SK-N-SH (cell line): ENCODE results near the gene CNPPD1. TPM values are rescaled to one million over a fixed set of nuclear protein-coding genes. Genes with fewer than 3 reads are reported as not detected.

Source experiments
- CTCF ChIA-PET: fragments of 300-600, 350-600 bp; formaldehyde crosslinking; extraction: SDS; loops from one replicate; lab custom pipeline; 2021; lab: Yijun Ruan, JAX
- POLR2A ChIA-PET: fragments of 350-600 bp; sonication (Branson Sonifier 250); formaldehyde crosslinking; extraction: SDS; loops from one replicate; lab custom pipeline; 2020; ENCODE audit warnings: antibody characterized with exemption, inconsistent platforms; lab: Yijun Ruan, JAX
- DNase-seq: peaks from one replicate; pipeline ENCODE4 v3.0.0; 2012
- H2AFZ ChIP-seq: fragments of 200-600 bp; sonication (generic); 2 replicates; pipeline ENCODE4 v1.8.1; 2016; ENCODE audit warnings: antibody characterized with exemption, mild to moderate bottlenecking, low read depth
- H3F3A ChIP-seq: fragments of 200-600 bp; sonication (generic); replicated peaks from 2 replicates; pipeline ENCODE3; 2016; ENCODE audit warnings: antibody characterized with exemption, mild to moderate bottlenecking; ENCODE audit not compliant: insufficient read depth
- H3K27ac ChIP-seq, 2 experiments: fragments of 200-500 bp in 1 of 2; fragments of 200-600 bp in 1 of 2; sonication (Bioruptor generic) in 1 of 2; sonication (generic), shearing (Covaris generic) in 1 of 2; 2 replicates each; pipeline versions ENCODE4 v1.5.1 to v1.6.1; 2014 to 2016; ENCODE audit warnings: low read depth in 2 of 2, inconsistent platforms in 1 of 2, low read length in 1 of 2, mild to moderate bottlenecking in 1 of 2, mixed read lengths in 1 of 2
- H3K27me3 ChIP-seq: fragments of 200-600 bp; sonication (generic), shearing (Covaris generic); 2 replicates; pipeline ENCODE4 v1.6.1; 2016; ENCODE audit warnings: mixed run types; ENCODE audit not compliant: insufficient read depth
- H3K36me3 ChIP-seq, 2 experiments: fragments of 200-500 bp in 1 of 2; fragments of 200-600 bp in 1 of 2; sonication (Bioruptor generic) in 1 of 2; sonication (generic) in 1 of 2; replicated peaks in 1 of 2; 2 replicates each; pipeline versions ENCODE3 to v1.5.1; 2014 to 2016; ENCODE audit warnings: low read length in 1 of 2, mild to moderate bottlenecking in 1 of 2; ENCODE audit not compliant: insufficient read depth in 2 of 2, control insufficient read depth in 1 of 2
- H3K4me1 ChIP-seq, 2 experiments: fragments of 200-500 bp in 1 of 2; fragments of 200-600 bp in 1 of 2; sonication (Bioruptor generic) in 1 of 2; sonication (generic), shearing (Covaris generic) in 1 of 2; 2 replicates each; pipeline versions ENCODE4 v1.5.1 to v1.6.1; 2014 to 2016; ENCODE audit warnings: low read depth in 1 of 2, low read length in 1 of 2, mixed run types in 1 of 2; ENCODE audit not compliant: insufficient read depth in 2 of 2, control insufficient read depth in 1 of 2
- H3K4me2 ChIP-seq: fragments of 200-600 bp; sonication (generic), shearing (Covaris generic); 2 replicates; pipeline ENCODE4 v1.6.1; 2017; ENCODE audit warnings: mixed run types
- H3K4me3 ChIP-seq, 2 experiments: fragments of 200-500 bp in 1 of 2; fragments of 200-600 bp in 1 of 2; sonication (Bioruptor generic) in 1 of 2; sonication (generic), shearing (Covaris generic) in 1 of 2; 2 replicates each; pipeline versions ENCODE4 v1.5.1 to v1.8.1; 2014 to 2016; ENCODE audit warnings: low read depth in 2 of 2, inconsistent platforms in 1 of 2, low read length in 1 of 2, mild to moderate bottlenecking in 1 of 2, mixed read lengths in 1 of 2, moderate library complexity in 1 of 2
- H3K79me2 ChIP-seq: fragments of 200-600 bp; sonication (generic); 2 replicates; pipeline ENCODE4 v1.8.1; 2017; ENCODE audit warnings: mild to moderate bottlenecking; ENCODE audit not compliant: insufficient read depth
- H3K9ac ChIP-seq: fragments of 200-600 bp; sonication (generic); 2 replicates; pipeline ENCODE4 v1.6.1; 2017; ENCODE audit warnings: mixed run types
- H3K9me2 ChIP-seq: fragments of 200-600 bp; sonication (generic); 2 replicates; pipeline ENCODE4 v1.6.1; 2017; ENCODE audit warnings: mixed run types
- H3K9me3 ChIP-seq: fragments of 200-600 bp; sonication (generic); 2 replicates; pipeline ENCODE4 v1.6.1; 2017; ENCODE audit warnings: mixed run types, mild to moderate bottlenecking, moderate library complexity
- H4K20me1 ChIP-seq: fragments of 200-600 bp; sonication (generic); 2 replicates; pipeline ENCODE4 v1.6.1; 2017; ENCODE audit warnings: mild to moderate bottlenecking, mixed run types; ENCODE audit not compliant: insufficient read depth
- CHD2 ChIP-seq: fragments of 150-350 bp; IDR thresholded peaks from 2 replicates; pipeline ENCODE4 v1.6.1; 2018; ENCODE audit warnings: low read length; ENCODE audit not compliant: partially characterized antibody
- ELF1 ChIP-seq: IDR thresholded peaks from 2 replicates; pipeline ENCODE4 v1.4.0; 2012
- FOSL2 ChIP-seq: IDR thresholded peaks from 2 replicates; pipeline ENCODE4 v1.4.0; 2012; ENCODE audit warnings: low read depth, mild to moderate bottlenecking, moderate library complexity, borderline replicate concordance
- GABPA ChIP-seq: IDR thresholded peaks from 2 replicates; pipeline ENCODE4 v1.4.0; 2012; ENCODE audit warnings: low read depth, mild to moderate bottlenecking
- MEF2A ChIP-seq: IDR thresholded peaks from 2 replicates; pipeline ENCODE4 v1.4.0; 2012; ENCODE audit warnings: low read depth, borderline replicate concordance
- MXI1 ChIP-seq: IDR thresholded peaks from 2 replicates; pipeline ENCODE4 v1.6.1; 2012; ENCODE audit warnings: mild to moderate bottlenecking, low read depth, low read length, improper control_type of control experiment
- NRF1 ChIP-seq: IDR thresholded peaks from 2 replicates; pipeline ENCODE4 v1.6.1; 2012; ENCODE audit warnings: low read depth, mild to moderate bottlenecking, low read length
- RAD21 ChIP-seq: IDR thresholded peaks from 2 replicates; pipeline ENCODE4 v1.6.1; 2012; ENCODE audit warnings: mild to moderate bottlenecking, low read length
- SIN3A ChIP-seq: IDR thresholded peaks from 2 replicates; pipeline ENCODE4 v1.6.1; 2012; ENCODE audit warnings: low read depth, mild to moderate bottlenecking, low read length, moderate library complexity, borderline replicate concordance
- SMC3 ChIP-seq: IDR thresholded peaks from 2 replicates; pipeline ENCODE4 v1.6.1; 2012; ENCODE audit warnings: low read depth, low read length, improper control_type of control experiment
- TEAD4 ChIP-seq: IDR thresholded peaks from 2 replicates; pipeline ENCODE4 v1.4.0; 2012; ENCODE audit warnings: mild to moderate bottlenecking, borderline replicate concordance; ENCODE audit not compliant: insufficient read depth
- YY1 ChIP-seq: IDR thresholded peaks from 2 replicates; pipeline ENCODE4 v1.4.0; 2012; ENCODE audit warnings: low read depth, mild to moderate bottlenecking
- WGBS: methylation state at CpG from one replicate; pipeline ENCODE4 v1.1.6; 2017; ENCODE audit warnings: low lambda C conversion rate; 5-methylcytosine and 5-hydroxymethylcytosine counted together
- polyA plus RNA-seq, 3 experiments: library from polyadenylated mRNA; depleted of rRNA; stranded (reverse); fragments of >200 nt; gene quantifications; 2 replicates each; pipeline ENCODE4 v1.2.3, GENCODE V29; 2012
- TF ChIP-seq, protein P1 (sequence below): fragments of 150-350 bp; IDR thresholded peaks from 2 replicates; pipeline ENCODE4 v1.6.1; 2016; ENCODE audit warnings: mild to moderate bottlenecking, low read depth, low read length
- TF ChIP-seq, protein P2 (sequence below): IDR thresholded peaks from 2 replicates; pipeline ENCODE4 v1.6.1; 2012; ENCODE audit warnings: mild to moderate bottlenecking, low read depth, low read length, moderate library complexity
- TF ChIP-seq, protein P3 (sequence below): IDR thresholded peaks from 2 replicates; pipeline ENCODE4 v1.4.0; 2012; ENCODE audit warnings: low read depth, borderline replicate concordance
- TF ChIP-seq, protein P4 (sequence below): fragments of 200-600 bp; sonication (generic); IDR thresholded peaks from 2 replicates; pipeline ENCODE4 v1.6.1; 2017; ENCODE audit warnings: antibody characterized with exemption, mild to moderate bottlenecking, moderate library complexity
- TF ChIP-seq, protein P5 (sequence below): IDR thresholded peaks from 2 replicates; pipeline ENCODE4 v1.4.0; 2012; ENCODE audit warnings: low read depth

Gene CNPPD1
- polyA plus RNA-seq, 1 of the 3 experiments (the other 2 are of a cell fraction): 75.9 TPM

DNA sequence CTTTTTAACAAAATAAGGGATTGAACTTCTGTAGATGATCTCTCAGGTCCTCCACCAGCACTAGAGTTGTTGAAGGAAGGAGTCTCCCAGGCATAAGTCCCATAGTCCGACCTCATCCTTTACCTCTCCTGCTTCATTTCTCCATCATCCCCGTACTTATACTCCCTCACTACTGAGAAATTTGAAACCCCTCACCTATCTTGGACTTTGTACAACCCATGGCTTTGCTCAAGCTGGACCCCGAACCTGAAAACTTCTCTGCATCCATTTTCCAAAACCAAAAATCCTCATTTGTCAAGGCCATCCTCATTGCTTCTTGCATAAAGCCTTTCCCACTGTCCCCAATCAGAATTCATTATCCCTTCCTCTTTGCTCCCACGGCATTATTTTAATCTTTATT, 15.6 kb downstream of the CNPPD1 start:
- Histone ChIP-seq H3K9ac (peak overlapping the region; percentile 81), H3K4me1 (peaks cover 0 to 11% of the 10 kb centered on the region in 2 experiments; a peak in 1 of 4 replicates), H3K27me3 (no peaks in the 10 kb centered on the region), H3K4me3 (peak overlapping the region; percentile 69 to 75), H3K36me3 (peaks cover 0 to 13% of the 10 kb centered on the region in 2 experiments), H4K20me1 (no peaks in the 10 kb centered on the region), H3K79me2 (peaks cover 2% of the 10 kb centered on the region; the same call in 1 of the 2 replicates), H3K9me2 (no peaks in the 10 kb centered on the region), H3K9me3 (no peaks in the 10 kb centered on the region), H3K27ac (peak overlapping the region; percentile 90 to 99; a peak in 3 of 4 replicates), H3K4me2 (peak overlapping the region; percentile 97), H3F3A (peaks cover 12% of the 10 kb centered on the region), H2AFZ (peak overlapping the region; percentile 78; the same call in 1 of the 2 replicates)
- no peak for DNase-seq
- no peak for TF ChIP-seq TEAD4
- TF ChIP-seq YY1: no peak
- TF ChIP-seq FOSL2: no peak
- TF ChIP-seq, protein P1, sequence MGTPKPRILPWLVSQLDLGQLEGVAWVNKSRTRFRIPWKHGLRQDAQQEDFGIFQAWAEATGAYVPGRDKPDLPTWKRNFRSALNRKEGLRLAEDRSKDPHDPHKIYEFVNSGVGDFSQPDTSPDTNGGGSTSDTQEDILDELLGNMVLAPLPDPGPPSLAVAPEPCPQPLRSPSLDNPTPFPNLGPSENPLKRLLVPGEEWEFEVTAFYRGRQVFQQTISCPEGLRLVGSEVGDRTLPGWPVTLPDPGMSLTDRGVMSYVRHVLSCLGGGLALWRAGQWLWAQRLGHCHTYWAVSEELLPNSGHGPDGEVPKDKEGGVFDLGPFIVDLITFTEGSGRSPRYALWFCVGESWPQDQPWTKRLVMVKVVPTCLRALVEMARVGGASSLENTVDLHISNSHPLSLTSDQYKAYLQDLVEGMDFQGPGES: no peak
- POLR2A ChIA-PET: no interaction called here
- CTCF ChIA-PET: interaction anchor here (5.8 to 14.9 kb wide), 3 partner anchors 13 to 104 kb away, joined by 35 to 205 read pairs (median 104); partner anchors contain the start of genes CNPPD1, IHH and SLC23A3
- WGBS: 71% methylated on average over 4 of the region's 4 CpGs

DNA sequence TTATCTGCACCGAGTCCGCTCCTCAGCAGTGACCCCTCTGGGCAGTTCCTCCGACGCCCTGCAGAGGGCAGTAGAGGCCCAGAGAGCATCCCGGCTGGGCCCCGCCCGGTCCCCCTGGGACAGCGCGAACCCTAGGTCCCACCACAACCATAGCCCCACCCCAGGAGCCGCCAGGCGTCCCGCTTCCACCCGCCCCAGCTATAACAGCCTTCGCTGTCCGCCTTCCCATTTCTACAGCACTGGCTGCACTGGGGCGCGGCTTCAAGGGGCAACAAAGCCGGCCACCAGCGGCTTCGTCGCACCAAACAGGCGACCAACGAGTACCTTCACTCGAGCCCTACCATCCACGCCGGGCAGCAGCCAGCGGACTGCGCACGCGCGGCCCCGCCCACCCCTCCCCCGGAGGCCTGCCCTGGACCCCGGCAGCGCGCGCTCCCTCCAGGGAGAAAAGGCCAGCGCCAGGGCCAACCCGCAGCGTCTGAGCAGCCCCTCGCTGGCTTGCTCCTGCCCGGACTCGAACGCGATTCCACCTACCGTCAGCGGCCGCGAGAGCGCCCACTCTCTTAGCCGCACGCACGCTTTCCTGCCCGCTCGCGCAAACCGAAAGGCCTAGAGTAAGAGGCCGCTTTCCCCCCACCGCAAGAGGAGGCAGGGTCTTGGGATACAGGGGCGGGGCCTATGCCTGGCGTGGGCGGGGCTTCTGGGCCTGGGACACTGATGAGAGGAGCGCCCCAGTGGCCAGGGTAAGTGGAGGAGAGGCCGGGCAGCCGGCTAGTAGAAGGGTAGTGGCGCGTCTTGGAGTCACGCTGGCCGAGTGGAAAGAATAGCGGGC, 16.3 kb downstream of the CNPPD1 start, which contains the start of gene NHEJ1:
Gene NHEJ1, minus strand, starts transcription at position 630 of the 832 bp plus-strand sequence. CDS start 2,453 bp downstream, outside the sequence.
- H3K79me2 ChIP-seq: peaks cover 2% of the 10 kb centered on the region; the same call in 1 of the 2 replicates
- under 1% methylated on average over 29 of the region's 70 CpGs for WGBS
- no peaks in the 10 kb centered on the region for H3K9me3 ChIP-seq
- ChIA-PET POLR2A (no interaction called here), CTCF (interaction anchor here (0.6 to 14.9 kb wide), 59 partner anchors 10 to 312 kb away, joined by 3 to 205 read pairs (median 4); partner anchors contain the start of genes ABCB6, ANKZF1, ATG9A and CNPPD1)
- H3K36me3 ChIP-seq: peaks cover 0 to 14% of the 10 kb centered on the region in 2 experiments
- H3K9me2 ChIP-seq: no peaks in the 10 kb centered on the region
- peak within 1 kb of the TSS; percentile 97 for H3K4me2 ChIP-seq
- H3K4me3 ChIP-seq: peak within 1 kb of the TSS; percentile 69 to 75
- H3K4me1 ChIP-seq: peaks cover 0 to 11% of the 10 kb centered on the region in 2 experiments; a peak in 1 of 4 replicates
- peak; percentile 98 for DNase-seq
- H2AFZ ChIP-seq: peak within 1 kb of the TSS; percentile 83
- H3K9ac ChIP-seq: peak within 1 kb of the TSS; percentile 81
- no peaks in the 10 kb centered on the region for H3K27me3 ChIP-seq
- peak within 1 kb of the TSS; percentile 90 to 99 for H3K27ac ChIP-seq
- no peaks in the 10 kb centered on the region for H4K20me1 ChIP-seq
- peaks cover 12% of the 10 kb centered on the region for H3F3A ChIP-seq
- TF ChIP-seq, protein P2, sequence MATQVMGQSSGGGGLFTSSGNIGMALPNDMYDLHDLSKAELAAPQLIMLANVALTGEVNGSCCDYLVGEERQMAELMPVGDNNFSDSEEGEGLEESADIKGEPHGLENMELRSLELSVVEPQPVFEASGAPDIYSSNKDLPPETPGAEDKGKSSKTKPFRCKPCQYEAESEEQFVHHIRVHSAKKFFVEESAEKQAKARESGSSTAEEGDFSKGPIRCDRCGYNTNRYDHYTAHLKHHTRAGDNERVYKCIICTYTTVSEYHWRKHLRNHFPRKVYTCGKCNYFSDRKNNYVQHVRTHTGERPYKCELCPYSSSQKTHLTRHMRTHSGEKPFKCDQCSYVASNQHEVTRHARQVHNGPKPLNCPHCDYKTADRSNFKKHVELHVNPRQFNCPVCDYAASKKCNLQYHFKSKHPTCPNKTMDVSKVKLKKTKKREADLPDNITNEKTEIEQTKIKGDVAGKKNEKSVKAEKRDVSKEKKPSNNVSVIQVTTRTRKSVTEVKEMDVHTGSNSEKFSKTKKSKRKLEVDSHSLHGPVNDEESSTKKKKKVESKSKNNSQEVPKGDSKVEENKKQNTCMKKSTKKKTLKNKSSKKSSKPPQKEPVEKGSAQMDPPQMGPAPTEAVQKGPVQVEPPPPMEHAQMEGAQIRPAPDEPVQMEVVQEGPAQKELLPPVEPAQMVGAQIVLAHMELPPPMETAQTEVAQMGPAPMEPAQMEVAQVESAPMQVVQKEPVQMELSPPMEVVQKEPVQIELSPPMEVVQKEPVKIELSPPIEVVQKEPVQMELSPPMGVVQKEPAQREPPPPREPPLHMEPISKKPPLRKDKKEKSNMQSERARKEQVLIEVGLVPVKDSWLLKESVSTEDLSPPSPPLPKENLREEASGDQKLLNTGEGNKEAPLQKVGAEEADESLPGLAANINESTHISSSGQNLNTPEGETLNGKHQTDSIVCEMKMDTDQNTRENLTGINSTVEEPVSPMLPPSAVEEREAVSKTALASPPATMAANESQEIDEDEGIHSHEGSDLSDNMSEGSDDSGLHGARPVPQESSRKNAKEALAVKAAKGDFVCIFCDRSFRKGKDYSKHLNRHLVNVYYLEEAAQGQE: 0 out of 2 replicates have a peak, but pooled peaks have one; percentile 36
- 0 out of 2 replicates have a peak, but pooled peaks have one; percentile 42 for TF ChIP-seq SIN3A
- TF ChIP-seq RAD21: peak; percentile 81
- TF ChIP-seq, protein P3, sequence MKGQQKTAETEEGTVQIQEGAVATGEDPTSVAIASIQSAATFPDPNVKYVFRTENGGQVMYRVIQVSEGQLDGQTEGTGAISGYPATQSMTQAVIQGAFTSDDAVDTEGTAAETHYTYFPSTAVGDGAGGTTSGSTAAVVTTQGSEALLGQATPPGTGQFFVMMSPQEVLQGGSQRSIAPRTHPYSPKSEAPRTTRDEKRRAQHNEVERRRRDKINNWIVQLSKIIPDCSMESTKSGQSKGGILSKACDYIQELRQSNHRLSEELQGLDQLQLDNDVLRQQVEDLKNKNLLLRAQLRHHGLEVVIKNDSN: no peak
- TF ChIP-seq SMC3: peak; percentile 62
- TF ChIP-seq CHD2: peak; percentile 26
- TF ChIP-seq MEF2A: no peak
- TF ChIP-seq NRF1: peak; percentile 59
- no peak for TF ChIP-seq ELF1
- 0 out of 2 replicates have a peak, but pooled peaks have one; percentile 21 for TF ChIP-seq GABPA
- TF ChIP-seq YY1: no peak
- TF ChIP-seq, protein P4, sequence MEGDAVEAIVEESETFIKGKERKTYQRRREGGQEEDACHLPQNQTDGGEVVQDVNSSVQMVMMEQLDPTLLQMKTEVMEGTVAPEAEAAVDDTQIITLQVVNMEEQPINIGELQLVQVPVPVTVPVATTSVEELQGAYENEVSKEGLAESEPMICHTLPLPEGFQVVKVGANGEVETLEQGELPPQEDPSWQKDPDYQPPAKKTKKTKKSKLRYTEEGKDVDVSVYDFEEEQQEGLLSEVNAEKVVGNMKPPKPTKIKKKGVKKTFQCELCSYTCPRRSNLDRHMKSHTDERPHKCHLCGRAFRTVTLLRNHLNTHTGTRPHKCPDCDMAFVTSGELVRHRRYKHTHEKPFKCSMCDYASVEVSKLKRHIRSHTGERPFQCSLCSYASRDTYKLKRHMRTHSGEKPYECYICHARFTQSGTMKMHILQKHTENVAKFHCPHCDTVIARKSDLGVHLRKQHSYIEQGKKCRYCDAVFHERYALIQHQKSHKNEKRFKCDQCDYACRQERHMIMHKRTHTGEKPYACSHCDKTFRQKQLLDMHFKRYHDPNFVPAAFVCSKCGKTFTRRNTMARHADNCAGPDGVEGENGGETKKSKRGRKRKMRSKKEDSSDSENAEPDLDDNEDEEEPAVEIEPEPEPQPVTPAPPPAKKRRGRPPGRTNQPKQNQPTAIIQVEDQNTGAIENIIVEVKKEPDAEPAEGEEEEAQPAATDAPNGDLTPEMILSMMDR: peak; percentile 96
- TF ChIP-seq, protein P5, sequence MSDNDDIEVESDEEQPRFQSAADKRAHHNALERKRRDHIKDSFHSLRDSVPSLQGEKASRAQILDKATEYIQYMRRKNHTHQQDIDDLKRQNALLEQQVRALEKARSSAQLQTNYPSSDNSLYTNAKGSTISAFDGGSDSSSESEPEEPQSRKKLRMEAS: no peak; the same call in 1 of the 2 replicates
- 0 out of 2 replicates have a peak, but pooled peaks have one; percentile 29 for TF ChIP-seq MXI1
